WERI-Rb-1 (cell line): ENCODE data around the gene IQGAP1.

ENCODE experiments used
- DNase-seq: peaks from one replicate; pipeline ENCODE4 v3.0.0-alpha.2; 2020
- H3K27ac ChIP-seq: fragments of 250-450 bp; sonication (Bioruptor Pico); 2 replicates; pipeline ENCODE4 v1.5.1; 2020; ENCODE audit warnings: mild to moderate bottlenecking, moderate library complexity
- H3K27me3 ChIP-seq: fragments of 250-450 bp; sonication (Bioruptor Pico); 2 replicates; pipeline ENCODE4 v1.5.1; 2021; ENCODE audit warnings: mild to moderate bottlenecking, low read depth, moderate library complexity; ENCODE audit not compliant: insufficient read depth, severe bottlenecking
- H3K36me3 ChIP-seq: fragments of 250-450 bp; sonication (Bioruptor Pico); 2 replicates; pipeline ENCODE4 v1.5.1; 2020; ENCODE audit warnings: mild to moderate bottlenecking, moderate library complexity
- H3K4me3 ChIP-seq: 2 replicates; pipeline ENCODE4 v1.5.1; 2011; ENCODE audit warnings: low read depth, mild to moderate bottlenecking, control low read depth, low read length
- H3K9me3 ChIP-seq: fragments of 250-450 bp; sonication (Bioruptor Pico); 2 replicates; pipeline ENCODE4 v1.5.1; 2021; ENCODE audit warnings: mild to moderate bottlenecking, moderate library complexity; ENCODE audit not compliant: severe bottlenecking
- TF ChIP-seq, protein P1 (sequence below): IDR thresholded peaks from 2 replicates; pipeline ENCODE4 v1.5.1; 2011; ENCODE audit warnings: low read depth, mild to moderate bottlenecking, control low read depth, inconsistent platforms, low read length

The IQGAP1 gene

GRCh38 chr15:90441027-90441426 is 53.0 kb downstream of the IQGAP1 start:
- Histone ChIP-seq H3K27ac (no peak overlapping the region), H3K27me3 (no peaks in the 10 kb centered on the region), H3K9me3 (no peaks in the 10 kb centered on the region), H3K36me3 (peaks cover 26% of the 10 kb centered on the region), H3K4me3 (no peak overlapping the region)
- no peak for DNase-seq
- TF ChIP-seq, protein P1, sequence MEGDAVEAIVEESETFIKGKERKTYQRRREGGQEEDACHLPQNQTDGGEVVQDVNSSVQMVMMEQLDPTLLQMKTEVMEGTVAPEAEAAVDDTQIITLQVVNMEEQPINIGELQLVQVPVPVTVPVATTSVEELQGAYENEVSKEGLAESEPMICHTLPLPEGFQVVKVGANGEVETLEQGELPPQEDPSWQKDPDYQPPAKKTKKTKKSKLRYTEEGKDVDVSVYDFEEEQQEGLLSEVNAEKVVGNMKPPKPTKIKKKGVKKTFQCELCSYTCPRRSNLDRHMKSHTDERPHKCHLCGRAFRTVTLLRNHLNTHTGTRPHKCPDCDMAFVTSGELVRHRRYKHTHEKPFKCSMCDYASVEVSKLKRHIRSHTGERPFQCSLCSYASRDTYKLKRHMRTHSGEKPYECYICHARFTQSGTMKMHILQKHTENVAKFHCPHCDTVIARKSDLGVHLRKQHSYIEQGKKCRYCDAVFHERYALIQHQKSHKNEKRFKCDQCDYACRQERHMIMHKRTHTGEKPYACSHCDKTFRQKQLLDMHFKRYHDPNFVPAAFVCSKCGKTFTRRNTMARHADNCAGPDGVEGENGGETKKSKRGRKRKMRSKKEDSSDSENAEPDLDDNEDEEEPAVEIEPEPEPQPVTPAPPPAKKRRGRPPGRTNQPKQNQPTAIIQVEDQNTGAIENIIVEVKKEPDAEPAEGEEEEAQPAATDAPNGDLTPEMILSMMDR: no peak

DNA sequence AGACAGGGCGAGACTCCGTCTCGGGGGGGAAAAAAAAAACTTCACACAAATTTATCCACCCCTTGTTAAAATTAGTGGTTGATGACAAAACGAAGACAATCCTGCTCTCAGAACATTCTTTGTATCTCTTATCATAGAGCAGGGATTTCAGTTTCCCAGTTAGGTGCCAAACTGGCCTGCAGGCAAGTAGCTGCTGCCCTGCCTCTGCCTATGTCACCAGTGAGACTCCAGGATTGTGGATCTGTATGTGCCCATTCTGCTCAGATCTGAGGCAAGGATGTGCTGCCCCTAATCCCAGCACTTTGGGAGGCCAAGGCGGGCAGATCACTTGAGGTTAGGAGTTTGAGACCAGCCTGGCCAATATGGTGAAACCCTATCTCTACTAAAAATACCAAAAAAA is 54.4 kb downstream of the IQGAP1 start:
- DNase-seq: no peak
- H3K9me3 ChIP-seq: no peaks in the 10 kb centered on the region
- H3K27me3 ChIP-seq: no peaks in the 10 kb centered on the region
- TF ChIP-seq, protein P1: no peak
- peaks cover 26% of the 10 kb centered on the region for H3K36me3 ChIP-seq
- no peak overlapping the region for H3K27ac ChIP-seq
- H3K4me3 ChIP-seq: no peak overlapping the region

- no peaks in the 10 kb centered on the region for H3K9me3 ChIP-seq
- H3K36me3 ChIP-seq: peaks cover 42% of the 10 kb centered on the region
- no peaks in the 10 kb centered on the region for H3K27me3 ChIP-seq
- no peak overlapping the region for H3K27ac ChIP-seq
- DNase-seq: no peak
- TF ChIP-seq, protein P1: no peak
- H3K4me3 ChIP-seq: no peak overlapping the region
Observed at GRCh38 chr15:90449206-90449735, 61.2 kb downstream of the IQGAP1 start.

GRCh38 chr15:90451053-90451850 is 63.2 kb downstream of the IQGAP1 start:
- Histone ChIP-seq H3K27me3 (no peaks in the 10 kb centered on the region), H3K4me3 (no peak overlapping the region), H3K9me3 (no peaks in the 10 kb centered on the region), H3K36me3 (peaks cover 53% of the 10 kb centered on the region), H3K27ac (no peak overlapping the region)
- DNase-seq: no peak
- TF ChIP-seq, protein P1: no peak

DNA sequence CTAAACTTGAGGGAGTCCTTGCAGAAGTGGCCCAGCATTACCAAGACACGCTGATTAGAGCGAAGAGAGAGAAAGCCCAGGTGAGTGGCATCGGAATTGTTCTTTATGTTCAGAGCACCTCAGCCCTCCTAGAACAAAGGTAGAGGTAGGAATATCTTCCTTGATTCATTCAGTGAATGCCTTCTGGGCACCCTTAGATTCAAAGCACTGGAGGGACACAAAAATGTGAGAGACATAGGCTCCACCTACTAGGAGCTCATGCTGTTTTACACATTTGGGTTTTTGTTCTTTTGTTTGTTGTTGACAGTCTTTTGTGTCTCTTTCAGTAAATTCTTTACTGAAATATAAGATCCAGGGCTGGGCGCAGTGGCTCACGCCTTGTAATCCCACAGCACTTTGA is 68.2 kb downstream of the IQGAP1 start:
- TF ChIP-seq, protein P1: no peak
- no peak for DNase-seq
- Histone ChIP-seq H3K27me3 (no peaks in the 10 kb centered on the region), H3K4me3 (no peak overlapping the region), H3K36me3 (peaks cover 59% of the 10 kb centered on the region), H3K27ac (no peak overlapping the region), H3K9me3 (no peaks in the 10 kb centered on the region)

DNA sequence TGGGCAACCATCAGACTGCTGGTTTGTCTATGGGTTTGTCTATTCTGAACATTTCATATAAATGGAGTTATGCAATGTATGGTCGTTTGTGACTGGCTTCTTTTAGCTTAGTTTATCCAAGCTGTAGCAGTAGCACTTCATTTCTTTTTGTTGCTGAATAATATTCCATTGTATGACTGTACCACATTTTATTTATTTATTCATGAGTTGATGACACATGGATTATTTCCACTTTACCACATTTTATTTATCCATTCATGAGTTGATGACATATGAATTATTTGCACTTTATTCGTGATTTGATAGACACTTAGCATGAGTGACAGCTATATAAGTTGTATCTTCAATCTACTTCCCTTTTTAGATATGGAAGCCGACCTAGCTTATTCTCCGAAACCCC is 70.0 kb downstream of the IQGAP1 start:
- no peaks in the 10 kb centered on the region for H3K27me3 ChIP-seq
- DNase-seq: no peak
- H3K27ac ChIP-seq: no peak overlapping the region
- H3K4me3 ChIP-seq: no peak overlapping the region
- TF ChIP-seq, protein P1: no peak
- no peaks in the 10 kb centered on the region for H3K9me3 ChIP-seq
- H3K36me3 ChIP-seq: peaks cover 47% of the 10 kb centered on the region
